GM12892 (cell line): Measurements from ENCODE around the gene SPATA13.

Experiments
- POLR2A ChIP-seq: IDR thresholded peaks from 2 replicates; pipeline ENCODE4 v1.6.1; 2011; ENCODE audit warnings: low read depth, low read length, control low read depth
- POLR2AphosphoS5 ChIP-seq: IDR thresholded peaks from 2 replicates; pipeline ENCODE4 v1.6.1; 2011; ENCODE audit warnings: low read depth, low read length, control low read depth

GRCh38 chr13:24218338-24218737, 57.8 kb downstream of the SPATA13 start:
- no peak for TF ChIP-seq POLR2A
- no peak for TF ChIP-seq POLR2AphosphoS5
